GM21423 (cell line): ENCODE results near the gene NEDD4L.
"Not testable (repeated sequence)": the region's sequence is repeated elsewhere in the genome, so short reads cannot be mapped to it uniquely, and the experiment has no call there.

Experiments
- ATAC-seq: cut with Tn5 transposase; IDR thresholded peaks from one replicate; pipeline ENCODE4 v1.9.1; 2021; ENCODE audit warnings: mild to moderate bottlenecking, moderate library complexity; ENCODE audit not compliant: unreplicated experiment

The NEDD4L gene

GRCh38 chr18:58255701-58256311, 211.8 kb downstream of the NEDD4L start:
- no peak for ATAC-seq

- ATAC-seq = no peak
Observed at GRCh38 chr18:58256316-58257080, 212.5 kb downstream of the NEDD4L start.

- ATAC-seq = no peak
Observed at GRCh38 chr18:58257461-58257860, 213.4 kb downstream of the NEDD4L start.

- ATAC-seq = no peak
Observed at GRCh38 chr18:58258692-58259342, 214.8 kb downstream of the NEDD4L start.

- ATAC-seq = no peak
Observed at GRCh38 chr18:58263055-58263957, 219.3 kb downstream of the NEDD4L start.

GRCh38 chr18:58264075-58264474, 220.0 kb downstream of the NEDD4L start:
- no peak for ATAC-seq

- no peak for ATAC-seq
Observed at GRCh38 chr18:58264840-58265239, 220.8 kb downstream of the NEDD4L start.

- not testable (repeated sequence) for ATAC-seq
Observed at GRCh38 chr18:58265489-58265888, 221.5 kb downstream of the NEDD4L start.

GRCh38 chr18:58266291-58266690, 222.3 kb downstream of the NEDD4L start:
- ATAC-seq = no peak

GRCh38 chr18:58267493-58267892, 223.5 kb downstream of the NEDD4L start:
- ATAC-seq = no peak

- ATAC-seq = no peak
Observed at GRCh38 chr18:58268849-58269248, 224.8 kb downstream of the NEDD4L start.

GRCh38 chr18:58269931-58270330, 225.9 kb downstream of the NEDD4L start:
- no peak for ATAC-seq

GRCh38 chr18:58270396-58270795, 226.4 kb downstream of the NEDD4L start:
- ATAC-seq = no peak

- ATAC-seq = no peak
Observed at GRCh38 chr18:58271770-58272169, 227.7 kb downstream of the NEDD4L start.

- ATAC-seq = no peak
Observed at GRCh38 chr18:58272209-58272608, 228.2 kb downstream of the NEDD4L start.

GRCh38 chr18:58272779-58273435, 228.9 kb downstream of the NEDD4L start:
- no peak for ATAC-seq

GRCh38 chr18:58275176-58275575, 231.2 kb downstream of the NEDD4L start:
- ATAC-seq = no peak

GRCh38 chr18:58276789-58277739, 233.0 kb downstream of the NEDD4L start:
- no peak for ATAC-seq

GRCh38 chr18:58279504-58280175, 235.6 kb downstream of the NEDD4L start:
- ATAC-seq = no peak
